HG03159 (cell line): ENCODE data around the gene ZNF467.

Experiments
- ATAC-seq: cut with Tn5 transposase; IDR thresholded peaks from one replicate; pipeline ENCODE4 v1.9.1; 2021; ENCODE audit warnings: mild to moderate bottlenecking, moderate library complexity; ENCODE audit not compliant: unreplicated experiment

ZNF467 gene

DNA sequence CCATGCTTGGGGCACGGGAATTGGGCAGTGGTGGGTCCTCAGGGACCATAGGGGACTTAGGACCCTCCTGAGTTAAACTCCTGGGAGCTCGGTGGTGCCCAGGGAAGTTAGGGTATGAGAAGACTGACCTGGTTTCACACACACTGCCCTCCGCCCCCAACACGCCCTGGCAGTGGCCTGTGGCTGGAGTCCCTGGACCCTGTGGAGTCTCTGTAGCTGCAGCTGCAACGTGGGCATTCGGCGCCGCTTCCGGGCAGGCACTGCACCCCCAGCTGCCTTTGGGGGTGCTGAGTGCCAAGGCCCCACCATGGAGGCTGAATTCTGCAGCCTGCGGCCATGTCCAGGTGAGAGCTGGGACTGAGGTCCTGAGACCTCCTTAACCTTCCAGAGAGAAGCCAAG, 34.9 kb upstream of the ZNF467 start:
- no peak for ATAC-seq

DNA sequence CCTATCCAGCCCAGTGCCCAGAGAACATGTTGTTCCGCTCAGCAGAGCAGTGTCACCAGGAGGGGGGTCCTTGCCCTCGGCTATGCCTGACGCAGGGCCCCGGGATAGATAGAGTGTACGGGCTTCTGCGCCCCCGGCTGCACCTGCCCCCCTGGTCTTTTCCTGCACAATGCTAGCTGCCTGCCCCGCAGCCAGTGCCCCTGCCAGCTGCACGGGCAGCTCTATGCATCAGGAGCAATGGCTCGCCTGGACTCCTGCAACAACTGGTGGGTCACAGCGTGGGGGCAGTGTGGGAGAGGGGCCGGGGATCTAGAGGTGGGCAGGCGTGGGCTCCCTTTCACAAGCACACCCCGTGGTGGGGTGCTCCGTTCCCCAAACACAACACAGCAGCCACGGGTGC, 33.3 kb upstream of the ZNF467 start:
- no peak for ATAC-seq

- no peak for ATAC-seq
These were observed 30.7 kb upstream of the ZNF467 start for GRCh38 chr7:149804106-149804505.

- ATAC-seq: no peak
These were observed 30.2 kb upstream of the ZNF467 start for GRCh38 chr7:149803551-149804074.

GRCh38 chr7:149802966-149803365, 29.6 kb upstream of the ZNF467 start:
- ATAC-seq: no peak

DNA sequence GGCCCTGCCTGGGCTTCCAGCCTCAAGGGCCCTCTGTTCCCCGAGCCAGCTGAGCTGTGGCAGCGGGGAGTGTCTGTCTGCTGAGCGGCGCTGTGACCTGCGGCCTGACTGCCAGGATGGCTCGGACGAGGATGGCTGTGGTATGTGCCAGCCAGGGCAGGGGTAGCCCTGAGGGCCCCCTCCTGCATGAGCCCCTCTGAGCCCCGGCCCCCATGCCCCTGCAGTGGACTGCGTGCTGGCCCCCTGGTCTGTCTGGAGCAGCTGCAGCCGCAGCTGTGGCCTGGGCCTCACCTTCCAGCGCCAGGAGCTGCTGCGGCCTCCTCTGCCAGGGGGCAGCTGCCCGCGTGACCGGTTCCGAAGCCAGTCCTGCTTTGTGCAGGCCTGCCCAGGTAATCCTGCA, 28.4 kb upstream of the ZNF467 start:
- no peak for ATAC-seq

DNA sequence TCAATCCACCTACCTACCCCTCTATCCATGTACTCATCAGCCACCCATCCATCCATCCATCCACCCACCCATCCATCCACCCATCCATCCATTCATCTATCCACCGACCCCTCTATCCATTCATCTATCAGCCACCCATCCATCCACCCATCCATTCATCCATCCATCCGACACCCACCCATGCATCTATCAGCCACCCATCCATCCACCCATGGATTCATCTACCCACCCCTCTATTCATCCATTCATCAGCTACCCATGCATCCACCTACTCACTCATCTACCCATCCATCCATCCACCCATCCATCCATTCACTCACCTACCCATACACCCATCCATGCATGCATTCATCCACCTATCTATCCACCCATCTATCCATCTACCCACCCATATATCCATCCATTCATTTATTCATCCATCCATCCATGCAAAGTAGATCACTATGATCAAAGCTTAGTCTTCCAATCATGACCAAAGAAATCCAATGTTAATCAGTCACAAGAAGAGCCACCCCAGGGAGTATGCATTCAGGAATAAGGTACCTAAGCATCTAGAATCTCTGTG, 27.7 kb upstream of the ZNF467 start:
- ATAC-seq: no peak

- ATAC-seq: no peak
These were observed 26.8 kb upstream of the ZNF467 start for GRCh38 chr7:149800169-149800555.

DNA sequence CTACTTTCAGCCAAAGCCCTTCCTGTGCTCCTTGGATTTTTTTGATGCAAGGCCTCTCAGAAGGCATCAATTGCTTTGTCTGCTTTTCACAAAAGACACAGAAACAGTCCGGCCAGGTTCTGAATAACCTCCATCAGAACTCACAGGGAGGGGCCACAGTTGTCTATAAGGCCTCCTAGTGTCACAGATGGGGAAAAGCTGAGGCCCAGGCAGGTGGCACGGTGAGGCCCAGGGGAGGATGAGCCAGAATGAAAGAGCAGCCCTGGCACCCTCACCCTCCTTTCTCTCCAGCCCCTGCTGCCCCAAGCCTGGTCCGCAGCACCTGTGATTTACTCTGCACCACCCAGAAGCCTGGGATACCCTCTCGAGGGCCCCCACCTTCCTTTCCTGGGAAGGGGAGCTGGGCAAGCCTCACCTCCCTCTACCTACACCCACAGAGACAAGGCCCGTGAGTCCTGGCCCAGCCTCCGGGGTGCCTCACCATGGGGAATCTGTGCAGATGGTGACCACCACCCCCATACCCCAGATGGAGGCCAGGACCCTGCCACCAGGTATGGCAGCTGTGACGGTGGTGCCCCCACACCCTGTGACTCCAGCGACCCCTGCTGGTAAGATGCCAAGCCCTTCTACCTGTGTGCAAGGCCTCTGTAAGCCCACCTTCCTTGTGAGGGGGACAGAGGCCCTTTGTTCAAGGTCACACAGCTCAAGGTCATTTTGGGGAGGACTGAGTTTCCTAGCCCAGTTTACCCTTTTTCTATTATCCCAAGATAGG, 26.2 kb upstream of the ZNF467 start:
- no peak for ATAC-seq

DNA sequence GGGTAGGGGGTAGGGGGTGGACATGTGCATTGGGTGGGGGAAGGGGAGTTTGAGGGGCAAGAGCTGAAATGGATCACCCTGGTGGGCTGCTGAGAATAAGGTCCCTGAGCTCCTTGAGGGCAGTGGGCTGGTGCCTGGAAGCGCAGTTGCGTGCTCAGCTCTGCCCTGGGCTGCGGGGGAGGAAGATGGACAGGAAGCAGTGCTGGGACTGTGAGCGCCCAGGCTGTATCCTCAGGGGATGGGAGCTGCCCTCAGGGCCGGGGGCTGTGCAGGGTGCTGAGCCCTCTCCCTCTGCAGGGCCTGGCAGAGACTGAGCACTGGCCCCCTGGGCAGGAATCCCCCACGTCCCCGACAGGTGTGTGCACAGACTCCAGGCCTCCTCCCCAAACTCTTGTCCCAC, 24.4 kb upstream of the ZNF467 start:
- ATAC-seq: no peak

- no peak for ATAC-seq
These were observed 23.0 kb upstream of the ZNF467 start for GRCh38 chr7:149796287-149796860.

DNA sequence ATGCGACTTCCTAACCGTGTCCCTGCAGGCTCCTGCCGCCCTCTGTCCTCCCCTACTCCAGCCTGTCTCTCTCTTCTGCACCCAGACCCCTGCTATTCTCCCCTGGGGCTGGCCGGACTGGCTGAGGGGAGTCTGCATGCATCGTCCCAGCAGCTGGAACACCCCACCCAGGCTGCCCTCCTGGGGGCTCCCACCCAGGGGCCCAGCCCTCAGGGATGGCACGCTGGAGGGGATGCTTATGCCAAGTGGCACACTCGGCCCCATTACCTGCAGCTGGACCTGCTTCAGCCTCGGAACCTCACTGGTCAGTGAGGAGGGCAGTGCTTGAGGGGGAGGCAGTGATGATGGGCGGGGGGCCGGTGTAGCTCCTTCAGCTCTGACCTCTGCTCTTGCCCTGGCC, 21.7 kb upstream of the ZNF467 start:
- no peak for ATAC-seq

- ATAC-seq: no peak
These were observed 21.3 kb upstream of the ZNF467 start for GRCh38 chr7:149794661-149795060.

- no peak for ATAC-seq
These were observed 19.9 kb upstream of the ZNF467 start for GRCh38 chr7:149793261-149793660.

DNA sequence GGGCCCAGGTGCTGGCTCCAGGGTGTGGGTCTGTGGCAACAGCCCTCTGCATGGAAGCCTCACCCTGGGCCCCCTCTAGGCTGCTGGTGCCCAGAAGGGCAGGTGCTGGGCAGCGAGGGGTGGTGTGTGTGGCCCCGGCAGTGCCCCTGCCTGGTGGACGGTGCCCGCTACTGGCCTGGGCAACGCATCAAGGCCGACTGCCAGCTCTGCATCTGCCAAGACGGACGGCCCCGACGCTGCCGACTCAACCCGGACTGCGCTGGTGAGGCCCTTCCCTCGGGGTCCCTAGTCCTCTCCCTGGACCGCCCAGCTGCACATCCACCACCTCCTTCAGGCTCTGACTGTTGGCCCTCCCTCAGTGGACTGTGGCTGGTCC, 18.8 kb upstream of the ZNF467 start:
- ATAC-seq: no peak

- no peak for ATAC-seq
These were observed 18.2 kb upstream of the ZNF467 start for GRCh38 chr7:149791411-149792219.

- no peak for ATAC-seq
These were observed 17.5 kb upstream of the ZNF467 start for GRCh38 chr7:149790754-149791360.

GRCh38 chr7:149790146-149790548, 16.8 kb upstream of the ZNF467 start:
- no peak for ATAC-seq

GRCh38 chr7:149789101-149789500, 15.7 kb upstream of the ZNF467 start:
- ATAC-seq: no peak

- no peak for ATAC-seq
These were observed 15.0 kb upstream of the ZNF467 start for GRCh38 chr7:149788300-149788851.
